Calu3 (cell line): ENCODE data around the gene CFI. TPM values are rescaled to one million over a fixed set of nuclear protein-coding genes. Genes with fewer than 3 reads are reported as not detected.

Experiments
- BruUV-seq: library from RNA; stranded (reverse); fragments of 400-500 nt; replicated peaks from 2 replicates; lab custom pipeline; 2021; lab: Mats Ljungman, UMichigan
- CTCF ChIA-PET: fragments of 300-600 bp; sonication (Branson Sonifier 250); formaldehyde crosslinking; loops from one replicate; lab custom pipeline; 2022; ENCODE audit warnings: antibody characterized with exemption; lab: Charles Lee
- DNase-seq: peaks from one replicate; pipeline ENCODE4 v3.0.0; 2022
- H3K27ac Mint-ChIP-seq: one replicate; pipeline ENCODE4 v1.8.0; 2022; ENCODE audit warnings: mixed read lengths; ENCODE audit not compliant: unreplicated experiment
- H3K27me3 Mint-ChIP-seq: one replicate; pipeline ENCODE4 v1.8.0; 2022; ENCODE audit warnings: mixed read lengths; ENCODE audit not compliant: unreplicated experiment
- H3K36me3 Mint-ChIP-seq: one replicate; pipeline ENCODE4 v1.8.0; 2022; ENCODE audit warnings: mild to moderate bottlenecking, moderate library complexity, mixed read lengths; ENCODE audit not compliant: insufficient read depth, unreplicated experiment
- H3K4me1 Mint-ChIP-seq: one replicate; pipeline ENCODE4 v1.8.0; 2022; ENCODE audit warnings: mild to moderate bottlenecking, low read depth, mixed read lengths; ENCODE audit not compliant: unreplicated experiment
- H3K4me3 Mint-ChIP-seq: one replicate; pipeline ENCODE4 v1.8.0; 2022; ENCODE audit warnings: mild to moderate bottlenecking, low read depth, moderate library complexity, mixed read lengths; ENCODE audit not compliant: unreplicated experiment
- H3K9me3 Mint-ChIP-seq: one replicate; pipeline ENCODE4 v1.8.0; 2022; ENCODE audit warnings: low read depth, mixed read lengths; ENCODE audit not compliant: unreplicated experiment
- intact Hi-C: fragments of 100-400 bp; cut with micrococcal nuclease; formaldehyde crosslinking; loops from one replicate; pipeline ENCODE4 v1.10.0; 2022; ENCODE audit not compliant: unreplicated experiment
- total RNA-seq: library from RNA; stranded (reverse); gene quantifications from 2 replicates; pipeline ENCODE4 v1.2.3, GENCODE V29; 2022
- TF ChIP-seq, protein P1 (sequence below): fragments of 200-600 bp; IDR thresholded peaks from one replicate; pipeline ENCODE4 v1.8.0; 2022; ENCODE audit warnings: antibody characterized with exemption; ENCODE audit not compliant: unreplicated experiment

Gene CFI
- total RNA-seq, 1 experiment from 2014 or later = 25.8 TPM

DNA sequence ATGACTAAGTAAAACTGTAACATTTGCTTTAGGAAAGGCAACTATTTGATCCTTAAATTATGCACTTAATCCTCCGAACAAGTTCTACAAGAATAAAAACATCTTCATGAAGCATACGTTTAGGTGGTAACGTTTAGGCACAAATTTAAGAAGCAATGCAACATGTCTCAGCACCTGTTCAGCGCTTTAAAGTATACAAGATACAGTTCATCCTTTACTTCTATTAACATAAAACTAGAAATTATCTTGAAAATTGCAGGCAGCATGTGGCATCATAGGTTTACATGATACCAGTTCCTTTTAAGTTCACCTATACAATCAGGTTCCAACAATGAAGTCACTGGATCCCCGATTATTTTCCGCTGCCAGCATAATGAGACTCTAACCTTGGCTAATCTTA lies 73.4 kb downstream of the CFI start:
- Mint-ChIP-seq H3K4me1 (peaks cover 22% of the 10 kb centered on the region), H3K9me3 (no peaks in the 10 kb centered on the region), H3K27ac (peak overlapping the region; percentile 82), H3K27me3 (no peaks in the 10 kb centered on the region), H3K4me3 (peak overlapping the region; percentile 63), H3K36me3 (peaks cover 34% of the 10 kb centered on the region)
- TF ChIP-seq, protein P1, sequence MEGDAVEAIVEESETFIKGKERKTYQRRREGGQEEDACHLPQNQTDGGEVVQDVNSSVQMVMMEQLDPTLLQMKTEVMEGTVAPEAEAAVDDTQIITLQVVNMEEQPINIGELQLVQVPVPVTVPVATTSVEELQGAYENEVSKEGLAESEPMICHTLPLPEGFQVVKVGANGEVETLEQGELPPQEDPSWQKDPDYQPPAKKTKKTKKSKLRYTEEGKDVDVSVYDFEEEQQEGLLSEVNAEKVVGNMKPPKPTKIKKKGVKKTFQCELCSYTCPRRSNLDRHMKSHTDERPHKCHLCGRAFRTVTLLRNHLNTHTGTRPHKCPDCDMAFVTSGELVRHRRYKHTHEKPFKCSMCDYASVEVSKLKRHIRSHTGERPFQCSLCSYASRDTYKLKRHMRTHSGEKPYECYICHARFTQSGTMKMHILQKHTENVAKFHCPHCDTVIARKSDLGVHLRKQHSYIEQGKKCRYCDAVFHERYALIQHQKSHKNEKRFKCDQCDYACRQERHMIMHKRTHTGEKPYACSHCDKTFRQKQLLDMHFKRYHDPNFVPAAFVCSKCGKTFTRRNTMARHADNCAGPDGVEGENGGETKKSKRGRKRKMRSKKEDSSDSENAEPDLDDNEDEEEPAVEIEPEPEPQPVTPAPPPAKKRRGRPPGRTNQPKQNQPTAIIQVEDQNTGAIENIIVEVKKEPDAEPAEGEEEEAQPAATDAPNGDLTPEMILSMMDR = no peak
- CTCF ChIA-PET = interaction anchor here (0.6 to 0.7 kb wide), 2 partner anchors 357 to 1863 kb away, joined by 3 to 6 read pairs; no protein-coding TSS in a partner anchor
- intact Hi-C loops = loop anchor here (5.0 kb wide), 1 partner anchor 74 kb away; the partner anchor contains the start of gene CFI
- DNase-seq = no peak
- no TSS peak for BruUV-seq

DNA sequence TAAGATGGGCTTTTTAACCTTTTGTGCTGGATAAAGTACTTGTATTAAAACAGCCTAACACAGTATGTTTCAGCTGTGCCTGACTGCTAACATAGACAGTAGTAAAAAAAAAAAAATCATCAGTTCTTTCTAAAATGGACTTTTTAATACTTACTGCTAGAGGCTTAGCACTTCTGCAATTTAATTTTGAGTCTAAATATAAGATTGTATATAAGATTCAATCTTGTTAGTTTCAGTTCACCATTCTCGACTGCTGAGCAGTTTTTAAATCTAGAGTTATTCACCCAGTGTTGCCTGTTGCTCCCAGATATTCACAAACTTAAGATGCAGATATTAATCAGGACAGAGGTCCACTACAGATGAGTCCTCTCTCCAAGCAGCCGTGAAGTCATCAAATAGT lies 78.7 kb downstream of the CFI start:
- Mint-ChIP-seq H3K4me1 (peaks cover 32% of the 10 kb centered on the region), H3K4me3 (no peak overlapping the region), H3K36me3 (peaks cover 10% of the 10 kb centered on the region), H3K27me3 (no peaks in the 10 kb centered on the region), H3K9me3 (peaks cover 6% of the 10 kb centered on the region), H3K27ac (no peak overlapping the region)
- CTCF ChIA-PET = no interaction called here
- DNase-seq = no peak
- TF ChIP-seq, protein P1 = no peak
- BruUV-seq = no TSS peak
- intact Hi-C loops = no loop called here

DNA sequence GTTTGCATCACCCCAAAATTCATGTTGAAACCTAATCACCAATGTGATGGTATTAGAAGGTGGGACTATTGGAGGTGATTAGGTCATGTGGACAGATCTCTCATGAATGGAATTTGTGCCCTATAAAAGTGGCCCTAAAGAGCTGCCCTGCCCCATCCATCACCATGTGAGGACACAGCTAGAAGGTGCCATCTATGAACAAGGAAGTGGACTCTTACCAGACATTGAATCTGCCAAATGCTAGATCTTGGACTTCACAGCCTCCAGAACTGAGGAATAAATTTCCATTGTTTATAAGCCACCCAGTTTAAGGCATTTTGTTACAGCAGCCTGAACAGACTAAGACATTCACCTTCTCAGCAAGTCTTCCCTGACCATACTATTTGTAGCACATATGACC lies 79.4 kb downstream of the CFI start:
- TF ChIP-seq, protein P1 = no peak
- intact Hi-C loops = no loop called here
- no TSS peak for BruUV-seq
- Mint-ChIP-seq H3K27ac (peak overlapping the region; percentile 10), H3K9me3 (peaks cover 6% of the 10 kb centered on the region), H3K4me3 (no peak overlapping the region), H3K36me3 (peaks cover 2% of the 10 kb centered on the region), H3K27me3 (no peaks in the 10 kb centered on the region), H3K4me1 (peaks cover 25% of the 10 kb centered on the region)
- no peak for DNase-seq
- CTCF ChIA-PET = no interaction called here

DNA sequence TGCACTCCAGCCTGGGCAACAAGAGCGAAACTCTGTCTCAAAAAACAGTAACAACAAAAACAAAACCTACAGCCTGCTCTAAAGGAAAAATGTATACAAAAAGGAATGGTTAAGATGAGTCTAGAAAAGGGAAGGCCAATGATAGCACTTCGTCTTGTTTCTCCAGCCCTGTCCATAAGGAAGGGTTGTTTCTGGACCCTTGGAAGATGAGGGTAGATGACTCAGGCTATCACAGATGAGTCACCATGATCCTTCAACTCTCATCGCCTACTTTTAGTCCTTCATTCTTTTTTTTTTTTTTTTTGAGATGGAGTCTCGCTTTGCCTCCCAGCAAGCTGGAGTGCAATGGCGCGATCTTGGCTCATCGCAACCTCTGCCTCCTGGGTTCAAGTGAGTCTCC lies 80.8 kb downstream of the CFI start:
- TF ChIP-seq, protein P1 = no peak
- BruUV-seq = no TSS peak
- Mint-ChIP-seq H3K36me3 (no peaks in the 10 kb centered on the region), H3K4me1 (peaks cover 17% of the 10 kb centered on the region), H3K27me3 (no peaks in the 10 kb centered on the region), H3K27ac (no peak overlapping the region), H3K9me3 (peaks cover 6% of the 10 kb centered on the region), H3K4me3 (no peak overlapping the region)
- no peak for DNase-seq
- CTCF ChIA-PET = interaction anchor here (0.8 kb wide), 1 partner anchor 18 kb away, joined by 8 read pairs; the partner anchor contains the start of gene CASP6
- intact Hi-C loops = no loop called here
